A549 (cell line): ENCODE measurements around the gene CACNA2D2. TPM values are rescaled to one million over a fixed set of nuclear protein-coding genes. Genes with fewer than 3 reads are reported as not detected.

ENCODE experiments used
- ATAC-seq, 2 experiments: fragments of 200-7000 bp in 1 of 2; fragments of >200 bp in 1 of 2; cut with Nextera tagmentation in 1 of 2; cut with Tn5 transposase in 1 of 2; 3 replicates each; pipeline versions ENCODE4 v1.8.0 to v1.9.1; 2018 to 2020; ENCODE audit warnings: mild to moderate bottlenecking in 1 of 2, moderate library complexity in 1 of 2
- CTCF ChIA-PET: fragments of 300-600 bp; sonication (Branson Sonifier 250); formaldehyde crosslinking; extraction: SDS; loops from one replicate; lab custom pipeline; 2021; ENCODE audit warnings: antibody characterized with exemption, inconsistent platforms; lab: Yijun Ruan, JAX
- POLR2A ChIA-PET: fragments of 350-600 bp; formaldehyde crosslinking; extraction: SDS; loops from one replicate; lab custom pipeline; 2021; ENCODE audit warnings: antibody characterized with exemption, inconsistent platforms; lab: Yijun Ruan, JAX
- DNase-seq, 2 experiments: peaks; one replicate each; pipeline versions ENCODE4 v3.0.0 to v3.0.0-alpha.2; 2011 to 2016; ENCODE audit warnings: low read depth in 1 of 2, low spot score in 1 of 2
- FAIRE-seq: peaks from 2 replicates; lab custom pipeline; 2011; peaks lifted over from hg19 to GRCh38; lab: Jason Lieb, UNC
- H3K27ac ChIP-seq, 2 experiments: fragments of >200 bp; sonication (Bioruptor Twin); formaldehyde crosslinking; 3 replicates each; pipeline ENCODE4 v1.5.1; 2016 to 2017
- H3K4me1 ChIP-seq: fragments of >200 bp; sonication (Bioruptor Twin); formaldehyde crosslinking; 3 replicates; pipeline ENCODE4 v1.6.1; 2016
- H3K4me2 ChIP-seq: fragments of >200 bp; sonication (Bioruptor Twin); formaldehyde crosslinking; 3 replicates; pipeline ENCODE4 v1.6.1; 2016
- H3K4me3 ChIP-seq: fragments of >200 bp; sonication (Bioruptor Twin); formaldehyde crosslinking; 3 replicates; pipeline ENCODE4 v1.5.1; 2016
- H3K9me3 ChIP-seq: fragments of >200 bp; sonication (Bioruptor Twin); formaldehyde crosslinking; 3 replicates; pipeline ENCODE4 v1.6.1; 2016
- CHD2 ChIP-seq: fragments of 150-350 bp; IDR thresholded peaks from 2 replicates; pipeline ENCODE4 v1.6.1; 2014; ENCODE audit warnings: low read length; ENCODE audit not compliant: partially characterized antibody
- CTCF ChIP-seq: fragments of >200 bp; sonication (Bioruptor Twin); formaldehyde crosslinking; IDR thresholded peaks from 3 replicates; pipeline ENCODE4 v1.5.1; 2016
- ELK1 ChIP-seq: fragments of 150-350 bp; IDR thresholded peaks from 2 replicates; pipeline ENCODE4 v1.6.1; 2014; ENCODE audit warnings: low read depth, mild to moderate bottlenecking, low read length
- ESRRA ChIP-seq: fragments of 150-350 bp; IDR thresholded peaks from 2 replicates; pipeline ENCODE4 v1.6.1; 2014; ENCODE audit warnings: mild to moderate bottlenecking, low read length, borderline replicate concordance
- FOSL2 ChIP-seq, 2 experiments: fragments of 450-650 bp in 1 of 2; fragments of >200 bp in 1 of 2; sonication (Bioruptor Twin) in 1 of 2; formaldehyde crosslinking; IDR thresholded peaks; 2 replicates each; pipeline versions ENCODE4 v1.5.0 to v1.6.1; 2016 to 2020; ENCODE audit warnings: mild to moderate bottlenecking in 1 of 2, moderate library complexity in 1 of 2
- GATA3 ChIP-seq: IDR thresholded peaks from 2 replicates; pipeline ENCODE4 v1.6.1; 2012; ENCODE audit warnings: borderline replicate concordance
- HMGXB4 ChIP-seq: fragments of 250-450 bp; sonication (Bioruptor Pico); IDR thresholded peaks from 2 replicates; pipeline ENCODE4 v1.5.0; 2021; ENCODE audit warnings: mild to moderate bottlenecking, moderate library complexity, borderline replicate concordance
- HOXA7 ChIP-seq: fragments of 250-450 bp; sonication (Bioruptor Pico); IDR thresholded peaks from 2 replicates; pipeline ENCODE4 v1.5.0; 2020; ENCODE audit warnings: mild to moderate bottlenecking, moderate library complexity
- HOXB13 ChIP-seq: fragments of 250-450 bp; sonication (Bioruptor Pico); IDR thresholded peaks from 2 replicates; pipeline ENCODE4 v1.5.0; 2020; ENCODE audit warnings: low read depth, mild to moderate bottlenecking, moderate library complexity
- KDM1A ChIP-seq: fragments of 200-600 bp; sonication (generic); IDR thresholded peaks from 2 replicates; pipeline ENCODE4 v1.6.1; 2016; ENCODE audit warnings: low read depth, mild to moderate bottlenecking
- KDM5A ChIP-seq: fragments of 200-600 bp; sonication (generic); IDR thresholded peaks from 2 replicates; pipeline ENCODE4 v1.6.1; 2016; ENCODE audit warnings: antibody characterized with exemption, mild to moderate bottlenecking
- MAFK ChIP-seq: fragments of 450-650 bp; IDR thresholded peaks from 2 replicates; pipeline ENCODE4 v1.6.1; 2014; ENCODE audit not compliant: partially characterized antibody
- NPAS2 ChIP-seq: fragments of 250-450 bp; sonication (Bioruptor Pico); IDR thresholded peaks from 2 replicates; pipeline ENCODE4 v1.8.0; 2022; ENCODE audit warnings: mild to moderate bottlenecking, moderate library complexity, borderline replicate concordance
- NR3C1 ChIP-seq: fragments of >200 bp; sonication (Bioruptor Twin); formaldehyde crosslinking; IDR thresholded peaks from 3 replicates; pipeline ENCODE4 v1.6.1; 2017
- RCOR1 ChIP-seq: fragments of 150-350 bp; IDR thresholded peaks from 2 replicates; pipeline ENCODE4 v1.6.1; 2014; ENCODE audit warnings: antibody characterized with exemption, low read length, low read depth
- RFX5 ChIP-seq: fragments of 450-650 bp; IDR thresholded peaks from 2 replicates; pipeline ENCODE4 v1.7.1; 2014; ENCODE audit warnings: antibody characterized with exemption, mild to moderate bottlenecking, moderate library complexity
- TFCP2L1 ChIP-seq: fragments of 250-450 bp; sonication (Bioruptor Pico); IDR thresholded peaks from 2 replicates; pipeline ENCODE4 v1.5.0; 2021; ENCODE audit warnings: mild to moderate bottlenecking
- TP53 ChIP-seq: fragments of 250-450 bp; sonication (Bioruptor Pico); IDR thresholded peaks from 2 replicates; pipeline ENCODE4 v1.5.0; 2021; ENCODE audit warnings: mild to moderate bottlenecking, moderate library complexity
- WGBS: methylation state at CpG from one replicate; pipeline ENCODE4 v1.1.6; 2017; ENCODE audit errors: missing lambda C conversion rate; 5-methylcytosine and 5-hydroxymethylcytosine counted together
- polyA plus RNA-seq, 4 experiments: library from polyadenylated mRNA; depleted of rRNA in 3 of 4; stranded (reverse); fragments of >200 nt; fragmentation: RNase III in 1 of 4; extraction: RNeasy Plus Mini Kit Qiagen cat#74134 plus additional on column Dnase treatment in 1 of 4; gene quantifications; 2 replicates in 3 of 4; 3 replicates in 1 of 4; pipeline ENCODE4 v1.2.3, GENCODE V29; 2011 to 2017
- TF ChIP-seq, protein P1 (sequence below): IDR thresholded peaks from 2 replicates; pipeline ENCODE4 v1.6.1; 2012

The CACNA2D2 gene
- polyA plus RNA-seq, 2 of the 4 experiments (the other 2 are of a cell fraction), result 0.21 to 0.75 TPM

GRCh38 chr3:50454481-50455070 lies 48.9 kb downstream of the CACNA2D2 start (continued):
- TF ChIP-seq ESRRA (no peak), KDM5A (no peak), GATA3 (no peak), MAFK (no peak), KDM1A (no peak)

DNA sequence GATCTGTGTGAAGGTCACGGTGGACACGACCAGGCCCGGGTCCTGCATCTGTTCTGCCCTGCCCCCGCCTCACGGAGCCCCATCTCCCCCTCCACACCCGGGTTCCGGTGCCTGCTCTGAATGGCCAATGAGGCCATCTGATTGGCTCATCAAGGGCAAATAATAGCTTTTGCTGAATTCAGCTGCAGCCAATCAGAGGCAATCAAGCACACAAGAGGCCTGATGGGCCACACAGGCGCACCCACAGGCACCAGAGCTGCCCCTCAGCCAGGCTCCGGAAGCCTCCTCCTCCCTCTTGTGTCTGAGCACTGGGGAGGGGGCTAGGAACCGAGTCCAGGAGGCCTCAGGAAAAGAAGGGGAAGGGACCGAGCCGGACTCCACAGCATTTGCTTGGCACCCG lies 49.5 kb downstream of the CACNA2D2 start:
- ChIA-PET POLR2A (no interaction called here), CTCF (interaction anchor here (0.7 kb wide), 1 partner anchor 222 kb away, joined by 3 read pairs; no protein-coding TSS in a partner anchor)
- WGBS, result 63% methylated on average over 12 of the region's 13 CpGs
- no peaks in the 10 kb centered on the region for H3K9me3 ChIP-seq
- H3K4me3 ChIP-seq, result no peak overlapping the region
- H3K4me1 ChIP-seq, result no peaks in the 10 kb centered on the region
- TF ChIP-seq FOSL2 (IDR thresholded peaks at IDR 0.05), result no peak
- TF ChIP-seq FOSL2 (CRISPR knock-in tag; IDR thresholded peaks at IDR 0.05), result no peak
- TF ChIP-seq HOXB13 (CRISPR knock-in tag), result no peak
- H3K4me2 ChIP-seq, result no peak overlapping the region
- FAIRE-seq (no peak), ATAC-seq (peak in 1 of 2 experiments; percentile 29; a peak in 1 of 6 replicates), DNase-seq (no peak)
- H3K27ac ChIP-seq, result no peak overlapping the region

GRCh38 chr3:50450209-50450921 lies 53.1 kb downstream of the CACNA2D2 start:
- H3K9me3 ChIP-seq, result no peaks in the 10 kb centered on the region
- H3K27ac ChIP-seq, result no peak overlapping the region
- TF ChIP-seq GATA3, result no peak
- TF ChIP-seq, protein P1, sequence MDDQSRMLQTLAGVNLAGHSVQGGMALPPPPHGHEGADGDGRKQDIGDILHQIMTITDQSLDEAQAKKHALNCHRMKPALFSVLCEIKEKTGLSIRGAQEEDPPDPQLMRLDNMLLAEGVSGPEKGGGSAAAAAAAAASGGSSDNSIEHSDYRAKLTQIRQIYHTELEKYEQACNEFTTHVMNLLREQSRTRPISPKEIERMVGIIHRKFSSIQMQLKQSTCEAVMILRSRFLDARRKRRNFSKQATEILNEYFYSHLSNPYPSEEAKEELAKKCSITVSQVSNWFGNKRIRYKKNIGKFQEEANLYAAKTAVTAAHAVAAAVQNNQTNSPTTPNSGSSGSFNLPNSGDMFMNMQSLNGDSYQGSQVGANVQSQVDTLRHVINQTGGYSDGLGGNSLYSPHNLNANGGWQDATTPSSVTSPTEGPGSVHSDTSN, result no peak
- no peak for TF ChIP-seq TFCP2L1
- no peak for TF ChIP-seq HOXA7 (CRISPR knock-in tag)
- no peak for TF ChIP-seq RFX5
- TF ChIP-seq RCOR1, result no peak
- TF ChIP-seq CHD2, result no peak
- no peak for TF ChIP-seq NR3C1
- TF ChIP-seq TP53, result no peak
- TF ChIP-seq KDM5A, result no peak
- TF ChIP-seq HMGXB4, result no peak
- no peak for TF ChIP-seq ELK1
- no peak for TF ChIP-seq CTCF
- no peak for TF ChIP-seq FOSL2 (IDR thresholded peaks at IDR 0.05)
- no peak for TF ChIP-seq FOSL2 (CRISPR knock-in tag; IDR thresholded peaks at IDR 0.05)
- TF ChIP-seq NPAS2 (CRISPR knock-in tag), result no peak
- ATAC-seq (no peak), FAIRE-seq (no peak), DNase-seq (no peak)
- POLR2A ChIA-PET, result no interaction called here
- no peaks in the 10 kb centered on the region for H3K4me1 ChIP-seq
- no peak overlapping the region for H3K4me2 ChIP-seq
- WGBS, result 82% methylated on average over 19 of the region's 29 CpGs
- CTCF ChIA-PET, result interaction anchor here (2.0 kb wide), 1 partner anchor 11 kb away, joined by 4 read pairs; no protein-coding TSS in a partner anchor
- H3K4me3 ChIP-seq, result no peak overlapping the region
